IPS-NIHi11 (cell line): ENCODE data around the gene MYO1B.

Source experiments
- DNase-seq: peaks from one replicate; pipeline ENCODE4 v3.0.0; 2012; ENCODE audit warnings: mixed read lengths, low spot score

The MYO1B gene

DNA sequence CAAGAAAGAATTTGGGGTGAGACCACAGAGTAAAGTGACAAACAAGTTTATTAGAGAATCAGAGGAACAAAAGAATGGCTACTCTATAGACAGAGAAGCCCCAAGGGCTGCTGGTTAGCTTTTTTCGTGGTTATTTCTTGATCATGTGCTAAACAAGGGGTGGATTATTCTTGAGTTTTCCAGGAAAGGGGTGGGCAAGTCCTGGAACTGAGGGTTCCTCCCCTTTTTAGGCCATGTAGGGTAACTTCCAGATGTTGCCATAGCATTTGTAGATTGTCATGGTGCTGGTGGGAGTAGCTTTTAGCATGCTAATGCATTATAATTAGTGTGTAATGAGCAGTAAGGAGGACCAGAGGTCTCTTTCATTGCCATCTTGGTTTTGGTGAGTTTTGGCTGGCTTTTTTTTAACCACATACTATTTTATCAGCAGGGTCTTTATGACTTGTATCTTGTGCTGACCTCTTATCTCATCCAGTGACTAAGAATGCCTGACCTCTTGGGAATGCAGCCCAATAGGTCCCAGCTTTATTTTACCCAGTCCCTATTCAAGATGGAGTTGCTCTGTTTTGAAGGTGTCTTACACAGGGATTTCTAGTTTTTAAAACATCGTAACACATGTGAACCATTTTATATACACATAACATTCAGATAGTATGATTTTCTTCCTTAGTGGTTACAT, 77.8 kb downstream of the MYO1B start:
- no peak for DNase-seq

DNA sequence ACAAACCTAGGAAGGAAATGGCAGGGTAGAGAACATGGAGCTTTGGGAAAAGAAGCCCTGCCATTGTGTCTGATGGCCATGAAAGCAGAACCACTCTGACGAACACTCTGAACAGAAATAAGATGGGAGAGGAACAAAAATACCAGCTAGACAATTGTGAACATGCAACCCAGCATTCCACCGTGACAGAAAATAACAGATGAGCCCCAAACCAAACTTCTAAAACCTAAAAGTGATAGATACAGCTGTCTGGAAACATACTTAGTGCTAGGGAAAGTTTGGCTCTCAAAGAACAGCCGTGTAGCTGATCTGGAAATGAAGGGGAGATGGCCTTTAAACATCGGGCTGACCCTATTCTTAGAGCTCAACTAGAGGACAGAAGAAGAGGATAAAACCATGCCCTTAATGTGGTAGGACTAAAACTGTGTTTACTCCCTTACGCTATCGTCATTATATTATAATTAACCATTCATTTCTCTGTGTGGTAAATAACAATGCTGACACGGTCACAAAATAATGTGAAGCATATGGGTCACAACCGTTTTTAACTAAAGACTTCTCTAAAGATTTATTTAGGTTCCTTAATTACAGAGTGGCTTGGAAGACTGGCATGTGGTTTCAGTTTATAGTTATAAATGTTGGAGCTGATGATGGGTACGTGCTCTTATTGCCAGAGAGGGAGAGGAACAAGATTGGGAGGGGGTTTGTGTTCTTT, 80.6 kb downstream of the MYO1B start:
- no peak for DNase-seq

DNA sequence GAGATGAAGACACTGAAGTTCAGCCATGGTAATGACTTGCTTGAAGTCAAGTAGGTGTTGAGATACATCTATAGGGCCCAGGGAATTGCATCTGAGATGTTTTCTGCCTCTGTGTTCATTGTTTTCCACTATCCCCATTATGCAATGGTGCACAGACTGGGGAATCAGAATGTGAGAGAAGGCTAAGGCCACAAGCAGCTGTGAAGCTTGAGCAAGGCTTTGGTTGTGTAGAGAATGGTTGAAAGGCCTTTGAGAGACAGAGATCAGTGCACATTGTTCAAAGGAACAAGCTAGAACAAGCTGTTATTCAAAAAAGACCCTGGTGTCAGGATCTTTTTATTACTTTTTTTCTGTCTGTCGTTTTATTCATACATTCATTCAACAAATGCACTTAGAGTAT, 82.3 kb downstream of the MYO1B start:
- no peak for DNase-seq

DNA sequence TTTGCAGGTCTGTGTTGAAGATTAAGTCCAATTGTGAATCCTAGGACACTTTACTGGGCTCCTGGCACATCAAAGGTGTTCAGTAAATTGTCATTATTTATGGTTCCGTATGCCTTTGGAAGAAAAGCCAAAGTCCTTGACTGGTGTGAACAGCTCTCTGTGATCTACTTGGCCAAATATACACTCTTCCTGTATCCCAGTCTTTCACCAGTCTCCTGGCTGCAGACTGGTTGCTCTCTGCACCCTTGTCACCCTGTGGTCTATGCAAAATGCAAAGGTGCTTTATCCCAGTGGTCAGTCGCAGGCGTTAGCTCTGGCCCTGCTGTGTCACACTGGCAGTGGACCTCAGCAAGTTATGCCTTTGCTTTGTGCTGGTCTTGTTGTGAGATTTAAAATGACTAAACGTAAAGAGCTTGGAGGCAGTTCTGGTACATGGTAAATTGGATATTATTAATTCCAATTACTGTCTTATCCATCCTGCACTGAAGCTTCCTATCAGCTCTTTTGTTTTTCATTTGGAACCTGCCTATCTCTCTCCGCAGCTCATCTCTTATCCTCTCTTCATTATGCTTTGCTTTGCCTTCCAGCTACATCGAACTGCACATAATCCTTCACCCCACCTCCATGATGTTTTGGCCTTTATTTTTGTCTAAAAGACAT, 83.1 kb downstream of the MYO1B start:
- DNase-seq, result no peak

DNA sequence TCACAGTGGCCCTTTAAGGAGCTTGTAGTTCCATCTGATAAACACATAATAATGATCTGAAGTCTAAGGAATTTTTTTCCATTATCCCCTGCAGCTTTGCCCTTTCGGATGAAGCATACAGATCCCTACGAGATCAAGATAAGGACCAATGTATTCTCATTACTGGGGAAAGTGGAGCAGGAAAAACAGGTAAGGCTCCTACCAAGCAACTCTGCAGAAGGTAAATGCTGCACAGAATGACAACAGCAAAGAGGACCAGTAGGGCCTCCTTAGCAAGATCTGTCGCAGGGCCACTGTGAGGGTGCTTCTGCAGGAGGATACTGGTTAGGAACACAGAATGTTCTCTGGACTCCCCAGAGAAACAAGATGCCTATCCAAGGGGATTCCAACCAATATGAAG, 84.6 kb downstream of the MYO1B start:
- DNase-seq, result no peak

DNA sequence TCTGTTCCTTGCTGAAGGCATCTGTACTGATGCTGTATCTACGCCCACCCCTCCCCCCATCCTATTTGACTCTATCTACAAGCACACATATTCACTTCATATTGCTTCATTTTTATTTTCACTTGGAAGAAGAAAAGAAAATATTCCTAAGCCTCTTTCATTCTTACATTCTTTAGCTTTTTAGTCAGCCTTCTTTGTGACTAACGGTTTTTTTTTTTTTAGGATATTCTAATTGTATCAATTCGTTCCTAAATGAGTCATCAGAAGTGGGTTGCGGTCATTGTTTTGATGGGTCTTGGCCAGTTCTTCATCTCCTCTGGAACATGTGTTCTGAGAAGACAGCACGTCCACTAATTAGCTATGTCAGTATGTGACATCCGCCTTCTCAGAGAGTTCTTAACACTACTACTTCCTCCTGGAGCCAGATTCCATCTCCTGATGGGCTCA, 88.7 kb downstream of the MYO1B start:
- no peak for DNase-seq

DNA sequence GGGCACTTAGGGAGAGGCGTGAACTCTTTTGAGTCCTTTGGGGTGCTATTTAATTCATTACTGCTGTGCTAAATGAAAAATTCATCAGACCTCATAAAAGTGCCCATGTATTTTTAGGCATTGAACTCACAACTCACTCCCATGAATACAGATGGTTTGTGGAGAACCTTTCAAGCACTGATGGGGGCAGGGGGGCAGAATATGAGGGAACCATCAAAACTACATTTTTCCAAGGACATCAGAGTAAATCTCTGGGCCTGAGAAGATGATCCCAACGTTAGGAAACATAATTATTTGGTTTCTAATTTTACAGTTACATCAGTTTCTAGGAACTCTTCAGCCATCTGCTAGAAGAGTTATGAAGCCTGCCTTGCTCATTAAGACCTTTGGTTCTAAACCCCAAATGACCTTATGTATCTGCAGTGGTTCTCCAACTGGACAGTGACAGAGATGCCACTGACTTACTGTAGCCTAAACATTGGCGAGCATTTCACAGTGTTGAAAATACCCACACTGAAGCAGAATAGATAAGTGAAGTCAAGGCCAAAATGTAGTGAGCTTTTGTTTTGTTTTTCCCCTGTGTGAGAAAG, 90.8 kb downstream of the MYO1B start:
- DNase-seq, result no peak

DNA sequence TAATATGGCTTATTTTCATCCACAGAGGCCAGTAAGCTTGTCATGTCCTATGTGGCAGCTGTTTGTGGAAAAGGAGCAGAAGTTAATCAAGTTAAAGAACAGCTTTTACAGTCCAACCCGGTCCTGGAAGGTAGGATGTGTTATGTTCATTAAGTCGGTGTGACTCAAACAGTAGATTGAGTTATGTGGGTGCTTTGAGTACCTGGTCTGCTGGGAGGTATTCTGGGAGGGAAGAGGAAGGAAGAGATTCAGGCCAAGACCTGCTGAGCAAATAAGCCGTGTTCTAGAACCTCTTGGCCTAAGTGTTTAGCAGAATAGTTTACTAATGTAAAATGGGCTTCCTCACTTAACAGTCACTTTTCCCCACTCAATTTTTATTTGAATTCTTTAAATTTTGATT, 96.2 kb downstream of the MYO1B start:
- DNase-seq, result no peak

DNA sequence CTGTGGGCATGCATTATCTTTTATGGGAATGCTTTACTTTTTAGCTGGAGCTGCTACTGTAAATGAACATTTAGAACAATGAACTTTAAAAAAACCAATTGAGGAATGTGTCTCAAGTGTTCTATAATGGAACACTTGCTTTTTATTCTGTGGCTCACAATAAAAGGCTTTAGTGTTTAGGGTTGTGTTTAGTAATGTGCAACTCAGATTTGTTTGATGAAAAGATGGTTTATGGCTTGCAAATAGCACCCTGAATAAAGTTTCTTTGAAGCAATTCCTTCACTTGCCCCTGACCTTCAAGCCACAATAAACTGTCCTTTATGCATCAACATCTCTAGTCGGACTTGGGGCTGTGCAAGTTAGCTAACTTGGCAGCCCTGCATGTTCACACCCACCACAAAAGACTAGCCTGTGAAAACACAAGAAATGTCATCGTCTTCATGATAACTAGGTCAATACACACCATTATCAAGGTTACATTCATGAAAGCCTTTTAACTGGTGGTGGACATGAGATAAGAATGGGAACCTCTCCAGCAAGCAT, 98.7 kb downstream of the MYO1B start:
- no peak for DNase-seq

DNA sequence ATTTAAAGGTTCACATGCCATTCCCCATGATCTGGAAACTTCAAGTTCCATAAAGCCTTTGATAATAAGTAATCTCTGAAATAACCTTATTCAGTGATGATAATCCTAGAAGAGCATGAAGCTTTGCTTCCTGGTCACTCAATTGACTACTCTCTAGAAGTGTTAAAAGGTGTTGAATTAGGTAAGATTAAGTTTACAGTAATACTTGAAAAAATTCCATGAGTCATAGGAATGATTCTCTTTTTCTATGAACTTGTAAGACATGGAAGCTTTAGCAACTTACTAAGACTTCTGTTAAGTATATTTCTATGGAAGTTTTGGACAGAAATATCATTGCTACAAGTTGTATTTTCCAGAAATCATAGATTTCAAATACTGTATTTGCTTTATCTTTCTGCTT, 100.6 kb downstream of the MYO1B start:
- no peak for DNase-seq

DNA sequence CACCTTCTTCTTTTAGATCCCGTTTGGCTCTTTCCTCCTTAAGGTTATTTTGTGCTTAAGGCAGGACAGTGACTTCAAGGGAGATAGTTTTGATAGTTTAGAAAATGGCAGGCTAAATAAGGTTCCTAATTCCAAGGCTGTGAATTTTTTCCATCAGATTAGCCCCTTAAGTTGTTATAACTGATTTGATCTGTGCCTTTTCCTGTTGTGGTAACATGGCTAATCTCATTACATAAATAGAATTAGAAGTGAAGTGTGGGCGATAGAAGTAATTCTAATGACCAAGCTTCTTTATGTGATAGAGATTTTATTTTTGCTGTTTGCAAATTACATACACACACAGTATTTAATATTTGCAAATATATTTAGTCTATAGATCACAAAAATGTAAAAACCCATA, 102.0 kb downstream of the MYO1B start:
- DNase-seq, result no peak

DNA sequence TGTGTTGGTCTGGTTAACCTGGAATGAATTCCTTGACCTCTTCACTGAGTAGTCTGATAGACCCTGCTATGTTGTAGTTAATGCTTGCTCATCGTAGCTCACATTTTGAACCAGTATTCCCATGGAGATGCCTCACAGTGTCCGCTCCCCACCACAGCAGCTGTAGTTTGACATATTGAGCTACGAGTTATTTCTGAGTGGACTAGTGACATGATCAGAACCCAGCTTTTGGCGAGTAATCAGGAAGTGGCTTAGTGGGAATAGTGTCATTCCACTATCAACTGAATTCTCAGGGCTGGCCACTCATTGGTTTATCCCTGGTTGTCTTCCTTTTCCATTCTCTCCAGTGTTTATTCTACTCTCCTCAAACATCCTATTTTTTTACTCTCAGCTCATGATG, 102.7 kb downstream of the MYO1B start:
- DNase-seq, result no peak

DNA sequence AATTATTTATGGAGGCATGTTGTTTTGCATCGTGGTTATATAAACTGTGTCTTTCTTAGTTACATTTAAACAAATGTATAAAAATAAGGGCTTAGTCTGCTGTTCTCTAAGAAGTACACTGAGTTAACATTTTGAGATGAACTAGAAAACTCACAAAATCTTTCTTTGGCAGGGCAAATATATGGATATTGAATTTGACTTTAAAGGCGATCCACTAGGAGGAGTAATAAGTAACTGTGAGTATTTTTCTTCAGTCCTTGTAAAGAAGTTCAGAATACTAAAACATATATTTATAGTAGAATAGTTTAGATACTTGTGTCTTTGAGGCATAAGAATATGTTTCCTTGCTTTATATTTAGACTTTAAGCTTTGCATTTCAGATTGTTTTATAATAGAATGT, 104.8 kb downstream of the MYO1B start:
- no peak for DNase-seq

DNA sequence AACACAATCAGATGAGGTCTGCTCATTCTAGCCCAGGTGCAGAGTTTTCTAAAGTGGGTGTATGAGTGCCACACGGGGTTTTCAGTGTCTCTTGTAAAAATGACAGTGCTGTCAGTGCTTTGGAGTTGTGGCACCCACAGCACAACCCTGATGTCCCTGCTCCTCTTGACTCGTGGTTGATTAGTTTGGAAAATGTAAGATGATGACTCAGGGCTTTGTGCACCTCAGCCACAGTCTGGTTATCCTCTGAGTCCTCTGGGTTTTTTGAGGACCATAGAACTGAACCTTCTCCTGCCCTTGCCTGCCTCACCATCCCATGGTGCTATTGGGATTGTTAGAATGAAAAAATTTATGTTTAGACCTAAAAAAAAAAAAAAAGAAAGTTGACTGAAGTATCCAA, 105.6 kb downstream of the MYO1B start:
- DNase-seq, result no peak

DNA sequence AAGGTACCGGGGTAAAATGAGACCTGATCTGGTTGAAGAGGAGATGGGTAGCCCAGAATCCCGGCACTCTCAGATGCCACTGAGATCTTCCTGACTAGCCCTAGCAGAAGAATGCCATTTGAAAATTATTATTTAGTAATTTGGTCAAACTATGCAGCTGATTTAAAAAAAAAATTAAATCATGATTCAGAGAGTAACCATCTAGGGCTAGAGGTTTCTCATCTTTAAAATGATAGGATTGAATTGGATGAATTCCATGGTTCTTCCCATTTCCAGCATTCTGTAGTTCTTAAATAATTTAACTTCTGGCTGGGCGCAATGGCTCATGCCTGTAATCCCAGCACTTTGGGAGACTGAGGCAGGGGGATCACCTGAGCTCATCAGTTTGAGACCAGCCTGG, 106.1 kb downstream of the MYO1B start:
- no peak for DNase-seq

DNA sequence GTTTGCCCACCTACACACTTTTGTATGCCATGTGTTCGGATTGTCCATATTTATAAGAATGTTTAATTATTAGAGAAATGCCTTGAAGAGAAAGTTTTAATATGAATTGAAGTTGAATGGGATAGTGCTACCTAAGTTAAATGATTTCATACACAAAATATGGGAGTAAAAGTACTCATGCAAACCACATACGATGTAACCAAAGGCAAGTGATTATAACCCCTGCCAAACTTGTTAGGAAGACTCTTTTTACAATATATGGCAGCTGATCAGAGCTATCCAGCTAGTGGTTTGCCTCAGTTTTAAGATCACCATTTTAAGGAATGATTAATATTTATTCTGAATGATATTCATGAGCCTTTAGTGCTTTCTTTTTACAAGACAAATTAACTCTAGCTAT, 106.7 kb downstream of the MYO1B start:
- no peak for DNase-seq

DNA sequence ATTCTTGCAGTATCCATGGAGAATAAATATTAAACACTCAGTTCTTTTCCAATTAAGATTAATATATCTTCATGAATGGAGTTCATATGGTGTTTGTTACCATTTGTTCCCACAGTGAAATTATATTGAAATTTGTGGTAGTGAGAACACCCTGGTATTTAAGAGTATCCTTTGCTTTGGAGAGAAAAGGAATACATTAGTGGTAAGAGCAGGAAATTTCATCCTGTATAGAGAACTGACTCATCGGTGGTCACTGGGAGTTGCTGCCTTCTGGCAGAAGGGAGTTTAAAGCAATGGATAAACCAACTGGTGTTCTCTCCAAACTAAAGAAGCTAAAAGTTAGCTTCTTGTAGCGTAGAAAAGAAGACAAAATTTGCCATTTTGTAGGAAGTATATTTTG, 107.3 kb downstream of the MYO1B start:
- no peak for DNase-seq

DNA sequence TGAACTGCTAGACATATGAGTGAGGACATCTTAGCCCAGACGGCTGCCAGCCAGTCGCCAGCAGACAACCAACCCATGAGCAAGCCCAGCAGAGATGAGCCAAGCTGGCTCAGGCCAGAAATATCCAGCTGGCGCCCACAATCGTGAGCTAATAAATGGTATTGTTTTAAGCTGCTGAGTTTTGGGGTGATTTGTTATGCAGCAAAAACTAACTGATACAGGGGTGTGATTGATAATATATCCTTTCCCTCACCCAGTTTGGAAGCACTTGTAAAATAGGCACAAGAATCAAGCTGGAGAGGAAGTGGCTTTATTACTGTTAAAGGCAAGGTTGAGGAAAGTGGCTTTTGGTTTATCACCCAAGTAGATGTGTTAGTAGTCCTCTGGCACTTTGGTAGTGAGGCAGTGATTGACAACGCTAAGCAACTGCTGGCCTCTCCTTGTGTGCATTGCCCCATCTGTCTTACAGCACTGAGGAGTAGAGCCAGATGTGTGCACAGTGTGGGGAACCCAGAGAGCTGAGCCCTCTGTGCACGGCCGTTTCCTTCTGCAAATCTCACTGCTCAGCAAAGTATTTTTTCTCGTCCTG, 110.1 kb downstream of the MYO1B start:
- DNase-seq, result no peak

DNA sequence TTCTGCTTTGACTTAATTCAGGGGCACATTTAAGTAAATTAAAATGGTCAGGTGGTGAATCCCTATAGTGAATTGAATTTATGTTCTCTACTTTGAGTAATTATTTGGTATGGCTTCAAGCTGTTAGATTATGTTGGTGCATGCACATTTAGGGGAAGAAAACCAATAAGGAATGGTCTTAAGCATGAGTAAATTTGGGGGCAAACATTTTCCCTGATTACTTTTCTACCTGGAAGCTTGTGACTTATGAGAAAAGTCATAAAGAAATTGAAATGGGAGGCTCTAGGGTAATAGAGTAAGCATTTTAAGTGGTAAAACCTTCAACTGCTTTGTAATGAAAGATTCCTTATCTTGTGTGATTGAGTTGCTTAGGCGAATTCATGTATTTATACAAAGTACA, 112.5 kb downstream of the MYO1B start:
- no peak for DNase-seq

DNA sequence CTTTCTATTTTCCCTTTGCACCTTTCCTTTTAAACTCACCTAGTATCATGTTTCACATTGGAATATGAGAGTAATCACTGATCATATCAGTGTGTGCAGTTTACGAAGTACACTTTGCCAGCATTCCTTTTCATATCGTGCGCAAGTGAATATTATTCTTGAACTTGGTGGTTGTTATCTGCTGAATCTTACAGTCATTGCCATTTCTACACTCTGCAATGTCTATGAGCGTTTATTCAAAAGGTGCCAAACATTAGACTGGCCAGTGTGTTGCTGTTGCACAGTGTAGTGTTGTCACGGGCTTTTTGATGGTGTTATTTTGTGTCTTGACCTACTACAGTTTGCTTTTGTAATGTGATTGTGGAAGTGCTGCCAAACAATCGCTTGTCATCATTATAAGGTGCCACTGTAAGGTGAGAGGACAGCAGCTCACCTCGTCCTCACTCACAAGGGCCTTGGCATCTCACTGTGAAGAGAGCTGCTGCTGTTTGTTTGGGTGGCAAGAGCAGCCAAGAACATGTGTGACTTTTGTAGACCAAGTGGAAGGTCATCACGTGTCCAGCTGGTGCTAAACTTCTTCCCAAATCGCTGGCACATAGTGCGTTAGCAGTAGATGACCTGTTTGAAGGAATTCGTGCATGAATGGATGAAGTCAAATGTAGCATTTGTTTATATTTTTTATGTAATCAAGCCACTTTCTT, 113.3 kb downstream of the MYO1B start:
- no peak for DNase-seq

DNA sequence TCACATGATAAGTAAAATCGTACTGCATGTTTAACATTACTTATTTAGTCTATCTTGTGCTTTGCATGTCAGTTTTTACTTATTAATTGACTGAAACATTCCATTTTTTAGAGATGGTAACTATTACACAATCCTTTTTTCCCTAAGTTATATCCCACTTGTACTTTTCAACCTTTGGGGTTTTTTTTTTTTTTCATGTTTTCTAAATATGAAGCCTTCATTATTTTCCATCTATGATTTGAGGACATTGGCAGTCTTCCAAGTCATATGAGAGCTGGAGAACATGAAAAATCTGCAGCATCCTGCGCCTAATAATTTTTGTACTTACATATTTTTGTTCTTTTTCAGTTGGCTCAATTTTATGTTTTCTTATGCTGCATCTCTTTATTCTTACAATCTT, 113.9 kb downstream of the MYO1B start:
- DNase-seq, result no peak

DNA sequence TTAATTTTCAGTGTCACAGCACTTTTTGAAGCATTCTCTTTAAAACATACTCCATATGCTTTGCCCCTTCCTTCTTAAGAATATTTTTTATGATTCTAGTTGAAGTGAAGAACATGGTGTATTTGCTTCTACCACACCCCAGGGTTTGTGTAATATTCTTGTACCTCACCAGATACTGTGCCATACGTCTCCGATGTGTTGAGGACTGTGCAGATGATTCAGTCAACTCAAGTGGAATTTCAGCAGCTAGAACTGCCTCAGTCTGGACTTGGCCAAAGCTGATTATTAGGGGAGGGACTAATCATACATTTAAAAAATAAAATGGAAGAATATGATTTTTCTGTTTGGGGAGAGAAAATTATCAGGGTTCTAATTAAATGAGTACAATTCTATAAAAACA, 115.7 kb downstream of the MYO1B start:
- no peak for DNase-seq
